Glomerular visceral epithelial cell (primary cell): ENCODE measurements around the gene CFHR1.

Experiments
- DNase-seq: peaks from one replicate; pipeline ENCODE4 v3.0.0-alpha.2; 2016; ENCODE audit errors: extremely low spot score

Gene CFHR1

GRCh38 chr1:196877964-196878363 lies 58.4 kb downstream of the CFHR1 start:
- DNase-seq, result peak; percentile 22
